Left ventricle myocardium inferior (tissue), 1 donor: ENCODE results near the gene ALOXE3. TPM values are rescaled to one million over a fixed set of nuclear protein-coding genes. Genes with fewer than 3 reads are reported as not detected.
"Not testable (repeated sequence)": the region's sequence is repeated elsewhere in the genome, so short reads cannot be mapped to it uniquely, and the experiment has no call there.

ENCODE experiments used
- DNase-seq: peaks from one replicate; pipeline ENCODE4 v3.0.0-alpha.2; 2020
- H3K27ac ChIP-seq: fragments of 200-600 bp; replicated peaks from 2 replicates; pipeline ENCODE4 v1.8.0; 2021
- H3K27me3 ChIP-seq: fragments of 200-600 bp; 2 replicates; pipeline ENCODE4 v1.8.0; 2021; ENCODE audit warnings: low read depth
- H3K36me3 ChIP-seq: fragments of 200-600 bp; 2 replicates; pipeline ENCODE4 v1.8.0; 2021
- H3K4me1 ChIP-seq: fragments of 200-600 bp; 2 replicates; pipeline ENCODE4 v1.8.0; 2021
- H3K4me3 ChIP-seq: fragments of 200-600 bp; 2 replicates; pipeline ENCODE4 v1.8.0; 2021; ENCODE audit warnings: mild to moderate bottlenecking, moderate library complexity
- H3K9me3 ChIP-seq: fragments of 200-600 bp; replicated peaks from 2 replicates; pipeline ENCODE4 v1.8.0; 2021
- intact Hi-C: fragments of 100-400 bp; cut with micrococcal nuclease; formaldehyde crosslinking; loops from one replicate; pipeline ENCODE4 v1.11.0; 2022
- total RNA-seq: library from RNA; stranded (reverse); fragmentation: NEBNext Ultra II Directional; extraction: Animal tissue kit (Norgen Biotek cat#: 25700); gene quantifications from one replicate; pipeline ENCODE4 v1.2.1, GENCODE V29; 2021
- TF ChIP-seq, protein P1 (sequence below): fragments of 200-600 bp; IDR thresholded peaks from 2 replicates; pipeline ENCODE4 v1.8.0; 2021; ENCODE audit warnings: antibody characterized with exemption, mild to moderate bottlenecking, borderline replicate concordance
- donor health status: DM: no; HTN: yes; CAD: no; lungs with severe emphysema.

The ALOXE3 gene
- total RNA-seq, 1 donor from 2014 or later, result not detected

DNA sequence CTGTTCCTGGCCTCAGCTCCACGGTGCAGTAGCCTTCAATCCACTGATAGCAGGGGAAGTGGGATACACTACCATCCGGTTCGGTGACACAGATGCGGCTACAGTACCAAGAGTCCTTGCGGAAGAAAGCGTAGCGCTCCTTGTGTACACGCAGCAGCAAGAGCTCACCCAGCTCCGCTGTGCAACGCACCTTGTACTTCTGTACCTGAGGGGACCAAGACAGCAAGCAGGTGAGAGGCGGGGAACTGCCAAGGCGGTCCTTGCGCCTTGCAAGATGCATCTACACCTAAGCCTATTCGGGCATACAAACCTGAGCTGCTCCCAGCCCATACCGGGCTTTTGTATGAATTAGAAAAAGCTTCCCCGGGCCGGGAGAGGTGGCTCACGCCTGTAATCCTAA is 1.5 kb downstream of the ALOXE3 start:
- H3K4me3 ChIP-seq, result no peak overlapping the region
- intact Hi-C loops, result no loop called here
- peaks cover 62% of the 10 kb centered on the region for H3K27me3 ChIP-seq
- TF ChIP-seq, protein P1, sequence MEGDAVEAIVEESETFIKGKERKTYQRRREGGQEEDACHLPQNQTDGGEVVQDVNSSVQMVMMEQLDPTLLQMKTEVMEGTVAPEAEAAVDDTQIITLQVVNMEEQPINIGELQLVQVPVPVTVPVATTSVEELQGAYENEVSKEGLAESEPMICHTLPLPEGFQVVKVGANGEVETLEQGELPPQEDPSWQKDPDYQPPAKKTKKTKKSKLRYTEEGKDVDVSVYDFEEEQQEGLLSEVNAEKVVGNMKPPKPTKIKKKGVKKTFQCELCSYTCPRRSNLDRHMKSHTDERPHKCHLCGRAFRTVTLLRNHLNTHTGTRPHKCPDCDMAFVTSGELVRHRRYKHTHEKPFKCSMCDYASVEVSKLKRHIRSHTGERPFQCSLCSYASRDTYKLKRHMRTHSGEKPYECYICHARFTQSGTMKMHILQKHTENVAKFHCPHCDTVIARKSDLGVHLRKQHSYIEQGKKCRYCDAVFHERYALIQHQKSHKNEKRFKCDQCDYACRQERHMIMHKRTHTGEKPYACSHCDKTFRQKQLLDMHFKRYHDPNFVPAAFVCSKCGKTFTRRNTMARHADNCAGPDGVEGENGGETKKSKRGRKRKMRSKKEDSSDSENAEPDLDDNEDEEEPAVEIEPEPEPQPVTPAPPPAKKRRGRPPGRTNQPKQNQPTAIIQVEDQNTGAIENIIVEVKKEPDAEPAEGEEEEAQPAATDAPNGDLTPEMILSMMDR, result no peak
- no peaks in the 10 kb centered on the region for H3K36me3 ChIP-seq
- H3K27ac ChIP-seq, result no peak overlapping the region
- no peak for DNase-seq
- H3K4me1 ChIP-seq, result peaks cover 37% of the 10 kb centered on the region
- no peaks in the 10 kb centered on the region for H3K9me3 ChIP-seq

DNA sequence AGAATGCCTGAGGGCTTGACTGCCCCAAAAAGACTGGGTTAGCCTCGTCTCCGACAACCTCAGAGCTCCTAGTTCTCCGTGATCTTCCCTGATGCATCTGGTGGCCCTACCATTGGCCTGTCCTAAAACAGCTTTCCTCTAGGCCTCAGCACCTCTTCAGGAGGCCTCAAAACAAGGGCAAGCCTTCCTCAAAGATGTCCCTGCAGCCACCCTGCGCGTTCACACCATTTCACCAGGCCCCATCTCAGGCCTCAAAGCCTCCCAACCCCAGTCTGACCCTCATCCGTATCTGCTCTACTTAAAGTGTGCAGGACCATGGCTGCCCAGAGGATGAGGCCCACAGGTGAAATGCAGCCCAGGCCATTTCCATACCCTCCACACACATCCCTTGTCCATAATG is 7.4 kb downstream of the ALOXE3 start:
- Histone ChIP-seq H3K9me3 (no peaks in the 10 kb centered on the region), H3K27ac (no peak overlapping the region), H3K4me1 (peaks cover 16% of the 10 kb centered on the region), H3K36me3 (no peaks in the 10 kb centered on the region), H3K4me3 (no peak overlapping the region), H3K27me3 (peaks cover 79% of the 10 kb centered on the region)
- TF ChIP-seq, protein P1, result no peak
- intact Hi-C loops, result no loop called here
- DNase-seq, result no peak

DNA sequence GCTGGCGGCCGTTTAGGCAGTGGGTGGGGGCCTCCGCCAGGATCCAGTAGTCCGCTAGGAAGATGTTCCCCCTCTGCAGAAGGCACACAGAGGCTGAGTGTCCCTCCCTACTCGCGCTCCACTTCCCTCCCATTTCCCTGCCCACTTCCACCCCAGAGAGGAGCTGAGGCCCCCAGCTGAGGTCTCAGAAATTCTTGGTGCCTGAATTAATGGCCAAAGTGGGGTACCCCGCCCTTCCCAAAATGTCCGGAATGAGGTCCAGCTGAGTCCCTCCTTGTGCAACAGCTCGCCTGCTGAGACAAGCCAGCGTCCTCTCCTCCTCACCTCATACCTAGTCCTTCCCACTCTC is 7.9 kb downstream of the ALOXE3 start:
- TF ChIP-seq, protein P1, result no peak
- no peak for DNase-seq
- H3K9me3 ChIP-seq, result no peaks in the 10 kb centered on the region
- intact Hi-C loops, result no loop called here
- peaks cover 16% of the 10 kb centered on the region for H3K4me1 ChIP-seq
- no peaks in the 10 kb centered on the region for H3K36me3 ChIP-seq
- peak overlapping the region; percentile 36 for H3K4me3 ChIP-seq
- peaks cover 74% of the 10 kb centered on the region for H3K27me3 ChIP-seq
- H3K27ac ChIP-seq, result no peak overlapping the region

DNA sequence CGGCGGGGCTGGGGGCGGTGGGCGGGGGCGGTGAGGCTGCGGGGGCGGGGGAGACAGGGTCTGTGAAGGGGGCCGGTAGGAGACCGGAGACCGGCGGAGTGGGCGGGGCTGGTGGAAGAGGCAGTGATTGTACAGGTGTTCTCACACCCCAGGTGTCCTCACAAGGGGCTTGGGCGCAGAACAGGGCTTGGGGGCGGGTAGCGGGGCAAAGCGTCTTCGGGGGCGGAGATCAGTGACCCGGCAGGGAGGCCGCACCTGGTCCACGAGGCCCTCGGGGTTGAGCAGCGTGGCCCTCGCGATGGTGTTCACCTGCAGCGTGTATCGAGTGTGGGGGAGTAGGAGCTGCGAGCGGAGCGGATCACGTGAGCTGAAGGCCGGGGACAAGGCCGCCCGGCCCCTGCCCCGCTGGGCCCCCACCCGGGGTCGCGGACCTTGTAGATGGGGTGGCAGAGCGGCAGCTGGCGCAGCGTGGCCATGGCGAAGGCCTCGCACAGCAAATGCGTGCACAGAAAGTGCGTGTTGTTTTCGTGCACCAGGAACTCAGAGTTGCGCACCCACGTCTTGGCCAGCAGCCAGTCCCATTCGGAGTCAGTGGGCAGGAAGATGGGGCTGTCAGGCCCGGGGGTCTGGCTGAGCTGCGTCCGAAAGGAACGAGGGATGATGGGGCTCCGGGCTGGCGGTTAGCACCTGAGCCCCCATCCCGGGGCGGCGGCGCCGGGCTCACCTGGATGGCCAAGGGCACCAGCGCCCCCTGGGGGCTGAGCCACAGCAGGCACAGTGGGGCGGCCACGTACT is 8.5 kb downstream of the ALOXE3 start:
- DNase-seq, result peak; percentile 45
- Histone ChIP-seq H3K4me1 (peaks cover 16% of the 10 kb centered on the region), H3K9me3 (no peaks in the 10 kb centered on the region), H3K36me3 (no peaks in the 10 kb centered on the region), H3K27ac (no peak overlapping the region), H3K4me3 (peak overlapping the region; percentile 36), H3K27me3 (peaks cover 68% of the 10 kb centered on the region)
- TF ChIP-seq, protein P1, result peak; percentile 83
- intact Hi-C loops, result no loop called here

DNA sequence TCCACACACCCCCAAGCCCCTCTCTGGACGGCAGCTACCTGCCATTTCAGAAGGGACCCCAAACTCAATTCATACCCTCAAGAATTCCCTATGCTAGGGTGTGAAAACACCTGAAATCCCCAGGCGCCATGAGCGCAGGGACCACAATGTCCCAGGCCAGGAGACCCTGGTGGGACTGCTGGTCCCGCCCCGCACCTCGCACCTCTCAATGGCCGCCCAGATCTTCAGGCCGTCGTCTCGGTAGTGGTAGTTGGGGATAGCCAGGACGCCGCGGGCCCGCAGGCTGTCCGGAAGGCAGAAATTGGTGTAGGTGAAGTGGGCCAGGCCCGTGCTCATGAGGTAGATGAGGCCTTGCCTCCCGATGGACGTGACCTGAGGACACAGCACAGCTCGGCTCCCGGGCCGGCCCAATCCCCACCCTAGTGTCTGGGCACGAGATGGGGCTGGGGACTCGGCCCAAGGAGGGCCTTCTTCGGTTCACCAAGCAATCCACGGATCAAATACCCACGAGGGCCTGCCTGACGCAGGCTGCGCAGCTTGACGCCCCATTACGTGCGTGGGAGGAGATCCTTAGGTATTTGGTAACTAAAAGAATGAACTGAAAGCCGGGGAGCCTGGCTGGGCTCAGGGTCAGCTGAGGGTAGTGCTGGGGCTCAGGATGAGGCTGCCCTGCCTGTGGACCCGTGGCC is 9.2 kb downstream of the ALOXE3 start:
- intact Hi-C loops, result no loop called here
- no peak overlapping the region for H3K4me3 ChIP-seq
- no peak overlapping the region for H3K27ac ChIP-seq
- peaks cover 61% of the 10 kb centered on the region for H3K27me3 ChIP-seq
- no peaks in the 10 kb centered on the region for H3K9me3 ChIP-seq
- no peaks in the 10 kb centered on the region for H3K36me3 ChIP-seq
- TF ChIP-seq, protein P1, result no peak
- no peak for DNase-seq
- H3K4me1 ChIP-seq, result peaks cover 16% of the 10 kb centered on the region

DNA sequence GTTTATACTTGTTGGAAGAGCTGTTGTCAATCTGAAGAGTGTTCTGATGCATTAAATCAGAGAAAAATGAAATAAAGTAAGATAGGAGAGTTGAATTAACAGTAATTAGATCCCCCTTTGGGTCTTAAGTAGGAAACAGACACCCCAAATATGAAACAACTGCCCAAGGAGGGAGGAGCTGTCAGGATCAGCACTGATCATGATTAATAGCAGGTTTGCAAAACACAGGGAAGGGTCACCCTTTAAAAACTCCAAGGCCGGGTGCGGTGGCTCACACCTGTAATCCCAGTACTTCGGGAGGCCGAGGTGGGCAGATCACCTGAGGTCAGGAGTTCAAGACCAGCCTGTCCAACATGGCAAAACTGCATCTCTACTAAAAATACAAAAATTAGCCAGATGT is 11.3 kb downstream of the ALOXE3 start:
- H3K27ac ChIP-seq, intact Hi-C loops, H3K4me3 ChIP-seq, DNase-seq, H3K36me3 ChIP-seq, H3K9me3 ChIP-seq: not testable (repeated sequence)
- Histone ChIP-seq H3K4me1 (peaks cover 16% of the 10 kb centered on the region), H3K27me3 (peaks cover 39% of the 10 kb centered on the region)
